Testis (tissue), 3 donors: ENCODE results near the gene GPR31. TPM values are rescaled to one million over a fixed set of nuclear protein-coding genes. Genes with fewer than 3 reads are reported as not detected.
"Not testable (repeated sequence)": the region's sequence is repeated elsewhere in the genome, so short reads cannot be mapped to it uniquely, and the experiment has no call there.

Experiments
- DNase-seq: peaks from one replicate; pipeline ENCODE4 v3.0.0-alpha.2; 2019
- H3K27ac ChIP-seq, 2 donors: fragments of 200-600 bp; sonication (generic); one replicate each; pipeline ENCODE4 v1.5.1; 2019
- H3K27me3 ChIP-seq: fragments of 200-600 bp; sonication (generic); one replicate; pipeline ENCODE4 v1.5.1; 2019
- H3K36me3 ChIP-seq: fragments of 200-600 bp; sonication (generic); one replicate; pipeline ENCODE4 v1.5.1; 2017; ENCODE audit warnings: low read depth; ENCODE audit errors: missing control alignments
- H3K4me1 ChIP-seq: fragments of 200-600 bp; sonication (generic); one replicate; pipeline ENCODE4 v1.5.1; 2019
- H3K4me3 ChIP-seq, 2 donors: fragments of 200-600 bp; sonication (generic); one replicate each; pipeline ENCODE4 v1.5.1; 2017 to 2019
- H3K9me3 ChIP-seq: fragments of 200-600 bp; sonication (generic); one replicate; pipeline ENCODE4 v1.5.1; 2017
- CTCF ChIP-seq, 3 experiments: fragments of 450-650 bp in 2 of 3; fragments of 200-600 bp in 1 of 3; sonication (generic) in 1 of 3; IDR thresholded peaks; one replicate each; pipeline ENCODE4 v1.5.1; 2016 to 2019; ENCODE audit warnings: antibody characterized with exemption in 3 of 3, mild to moderate bottlenecking in 2 of 3, moderate library complexity in 1 of 3
- POLR2A ChIP-seq: fragments of 450-650 bp; IDR thresholded peaks from one replicate; pipeline ENCODE4 v1.6.1; 2017; ENCODE audit warnings: antibody characterized with exemption, mild to moderate bottlenecking, moderate library complexity
- WGBS, 2 donors: methylation state at CpG; one replicate each; pipeline ENCODE4 v1.1.5; 2018; 5-methylcytosine and 5-hydroxymethylcytosine counted together
- intact Hi-C: fragments of 100-400 bp; cut with DNase I; formaldehyde crosslinking; loops from one replicate; pipeline ENCODE4 v1.15.1; 2023; ENCODE audit warnings: low total_unique reads
- polyA plus RNA-seq: library from polyadenylated mRNA; stranded (reverse); fragments of 350-450 nt; fragmentation: Illumina TruSeq; extraction: RNeasy Lipid Tissue Mini Kit (QIAGEN cat#74804); gene quantifications from one replicate; pipeline ENCODE4 v1.2.3, GENCODE V29; 2014; ENCODE audit warnings: low read depth, low replicate concordance; ENCODE audit not compliant: insufficient read depth
- total RNA-seq, 2 donors: library from RNA; depleted of rRNA; stranded (reverse); fragments of >200 nt; gene quantifications; one replicate each; pipeline ENCODE4 v1.2.3, GENCODE V29; 2016

GPR31 gene
- total and polyA plus RNA-seq, 3 donors from 2014 or later: 0.19 to 0.71 (median 0.20) TPM

- H3K36me3 ChIP-seq: no peaks in the 10 kb centered on the region
- intact Hi-C loops: no loop called here
- H3K9me3 ChIP-seq: no peaks in the 10 kb centered on the region
- H3K4me1 ChIP-seq: no peaks in the 10 kb centered on the region
- no peaks in the 10 kb centered on the region for H3K27me3 ChIP-seq
- no peak overlapping the region for H3K4me3 ChIP-seq
- 91 to 98% methylated on average over 14 of the region's 14 CpGs for WGBS, 2 donors
- no peak for DNase-seq
- TF ChIP-seq POLR2A: no peak
- no peak for TF ChIP-seq CTCF (IDR thresholded peaks at IDR 0.05)
- H3K27ac ChIP-seq: no peak overlapping the region
Measured at GRCh38 chr6:167200806-167201205, 43.0 kb upstream of the GPR31 start.

DNA sequence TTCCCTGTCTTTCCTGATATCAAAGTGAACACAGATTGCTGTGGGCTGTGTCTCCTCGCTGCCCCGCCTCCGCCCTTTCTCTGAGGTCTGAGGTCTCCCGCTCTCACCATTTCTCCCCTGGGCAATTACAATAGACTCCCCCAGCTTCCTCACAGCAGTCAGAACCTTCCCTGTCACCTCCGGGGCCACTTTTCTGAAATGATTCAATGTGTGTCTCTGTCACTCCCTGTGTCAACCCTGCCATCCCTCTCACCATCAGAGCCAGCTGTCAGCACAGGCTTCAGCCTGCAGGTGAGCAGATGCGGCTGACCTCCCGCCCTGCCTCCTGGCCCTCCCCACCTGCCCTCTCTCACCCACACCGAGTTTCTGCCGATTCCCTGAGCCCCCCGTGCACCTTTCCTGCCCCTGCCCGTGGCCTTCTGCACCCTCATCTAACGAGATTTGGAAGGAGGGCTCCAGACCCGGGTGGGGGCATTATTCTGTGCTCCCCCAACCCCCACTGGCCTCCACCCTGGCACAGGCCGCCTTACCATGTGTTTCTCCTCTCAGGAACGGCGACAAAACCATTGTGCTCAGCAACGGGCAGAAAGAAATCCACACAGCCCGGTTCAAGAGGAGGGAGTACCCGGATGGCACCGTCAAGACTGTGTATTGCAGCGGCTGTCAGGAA lies 38.3 kb upstream of the GPR31 start:
- H3K9me3 ChIP-seq, H3K36me3 ChIP-seq, DNase-seq, H3K4me3 ChIP-seq, H3K27ac ChIP-seq, H3K27me3 ChIP-seq, intact Hi-C loops, H3K4me1 ChIP-seq: not testable (repeated sequence)
- 61 to 66% methylated on average over 5 to 13 of the region's 21 CpGs for WGBS, 2 donors

DNA sequence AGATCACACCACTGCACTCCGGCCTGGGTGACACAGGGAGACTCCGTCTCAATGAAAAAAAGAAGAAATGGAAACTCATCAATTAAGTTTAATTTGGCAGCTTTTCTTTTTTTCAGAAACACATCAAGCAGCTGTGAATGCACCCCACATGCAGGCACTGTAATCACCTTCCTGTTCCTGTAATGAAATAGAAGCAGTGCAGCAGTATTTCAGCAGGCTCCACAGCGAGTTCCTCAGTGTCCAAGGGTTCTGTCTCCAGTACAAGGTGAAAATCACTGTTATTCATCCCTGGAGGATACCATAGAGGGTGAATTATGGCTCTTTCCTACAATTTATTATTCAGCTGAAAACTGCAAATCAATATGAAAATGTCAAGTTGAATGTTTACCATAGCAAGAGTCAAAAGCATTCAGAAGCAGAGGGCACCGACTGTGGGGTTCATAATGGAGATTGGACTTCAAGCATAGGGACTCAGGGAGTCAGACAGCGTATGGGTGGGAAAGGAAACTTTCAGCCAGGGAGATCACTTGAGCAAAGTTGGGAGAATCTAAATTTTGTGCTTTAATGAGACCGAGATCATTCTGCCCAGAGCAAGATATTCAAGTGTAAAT lies 35.8 kb upstream of the GPR31 start:
- DNase-seq, H3K4me1 ChIP-seq, H3K36me3 ChIP-seq, H3K4me3 ChIP-seq, intact Hi-C loops, H3K27me3 ChIP-seq, H3K9me3 ChIP-seq, H3K27ac ChIP-seq: not testable (repeated sequence)
- WGBS, 2 donors: 70 to 78% methylated on average over 5 to 6 of the region's 6 CpGs

GRCh38 chr6:167191043-167191583 lies 33.3 kb upstream of the GPR31 start:
- DNase-seq, intact Hi-C loops: not testable (repeated sequence)

DNA sequence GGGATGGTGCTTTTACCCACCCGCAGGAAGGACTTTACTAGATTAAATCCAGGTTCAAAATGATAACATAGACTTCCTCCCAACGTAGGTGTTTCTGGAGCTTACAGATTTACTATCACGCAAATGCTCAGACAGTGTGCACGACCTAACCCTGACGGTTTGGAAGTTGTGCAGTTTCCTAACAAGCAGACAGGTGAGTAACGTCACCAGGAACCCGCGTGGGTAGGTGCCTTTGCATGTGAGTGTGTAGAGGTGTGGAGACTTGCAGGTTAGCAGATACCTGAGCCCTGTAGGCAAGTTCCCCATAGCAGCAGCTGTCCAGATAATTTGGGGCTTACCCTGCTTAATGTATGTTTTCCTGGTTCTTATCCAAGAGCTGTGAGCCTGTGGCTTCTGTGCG lies 29.5 kb upstream of the GPR31 start:
- WGBS, 2 donors: 74 to 80% methylated on average over 8 to 9 of the region's 9 CpGs
- H3K4me3 ChIP-seq, intact Hi-C loops: not testable (repeated sequence)

More at GRCh38 chr6:167191043-167191583, 33.3 kb upstream of the GPR31 start:
- not testable (repeated sequence) for H3K27ac ChIP-seq, H3K9me3 ChIP-seq, H3K4me1 ChIP-seq, H3K27me3 ChIP-seq, H3K36me3 ChIP-seq, H3K4me3 ChIP-seq
- WGBS, 2 donors: 95% methylated on average over 8 of the region's 8 CpGs

DNA sequence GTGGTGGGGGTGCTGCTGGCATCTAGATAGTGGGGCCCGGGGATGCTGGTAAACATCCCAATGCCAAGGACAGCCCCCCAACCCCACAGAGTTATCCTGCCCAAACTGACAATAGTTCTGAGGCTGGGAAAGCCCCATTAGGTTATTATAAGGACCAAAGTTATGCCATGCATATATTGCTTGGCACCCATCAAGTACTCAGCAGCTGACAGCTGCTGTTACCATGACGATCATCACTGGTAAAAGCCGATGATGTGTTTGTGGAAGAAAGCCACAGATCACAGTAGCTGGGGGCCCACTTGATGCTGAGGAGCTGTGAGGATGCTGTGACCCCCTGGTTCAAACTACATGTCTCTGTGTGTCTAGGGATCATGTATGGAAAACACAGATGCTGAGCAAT lies 27.3 kb upstream of the GPR31 start:
- H3K27me3 ChIP-seq, H3K4me3 ChIP-seq, H3K27ac ChIP-seq, H3K9me3 ChIP-seq, DNase-seq, H3K36me3 ChIP-seq, intact Hi-C loops, H3K4me1 ChIP-seq: not testable (repeated sequence)
- WGBS, 2 donors: 85 to 86% methylated on average over 1 to 3 of the region's 3 CpGs

More for the DNA sequence above, 29.5 kb upstream of the GPR31 start:
- not testable (repeated sequence) for H3K4me1 ChIP-seq, H3K36me3 ChIP-seq, DNase-seq, H3K27me3 ChIP-seq, H3K27ac ChIP-seq, H3K9me3 ChIP-seq

- intact Hi-C loops, H3K27ac ChIP-seq, H3K36me3 ChIP-seq, H3K4me3 ChIP-seq, H3K27me3 ChIP-seq, H3K9me3 ChIP-seq, DNase-seq, H3K4me1 ChIP-seq: not testable (repeated sequence)
- 13 to 20% methylated on average over 4 of the region's 8 CpGs for WGBS, 2 donors
- TF ChIP-seq CTCF (IDR thresholded peaks at IDR 0.05): peak in 1 of 3 experiments; percentile 15
Measured at GRCh38 chr6:167182913-167183314, 25.1 kb upstream of the GPR31 start.

- H3K4me1 ChIP-seq, H3K9me3 ChIP-seq, H3K27me3 ChIP-seq, H3K27ac ChIP-seq, intact Hi-C loops, DNase-seq, H3K36me3 ChIP-seq, H3K4me3 ChIP-seq: not testable (repeated sequence)
- no CpG with 5 or more reads among the region's 6 CpGs for WGBS, 2 donors
Measured at GRCh38 chr6:167181351-167181750, 23.6 kb upstream of the GPR31 start.

DNA sequence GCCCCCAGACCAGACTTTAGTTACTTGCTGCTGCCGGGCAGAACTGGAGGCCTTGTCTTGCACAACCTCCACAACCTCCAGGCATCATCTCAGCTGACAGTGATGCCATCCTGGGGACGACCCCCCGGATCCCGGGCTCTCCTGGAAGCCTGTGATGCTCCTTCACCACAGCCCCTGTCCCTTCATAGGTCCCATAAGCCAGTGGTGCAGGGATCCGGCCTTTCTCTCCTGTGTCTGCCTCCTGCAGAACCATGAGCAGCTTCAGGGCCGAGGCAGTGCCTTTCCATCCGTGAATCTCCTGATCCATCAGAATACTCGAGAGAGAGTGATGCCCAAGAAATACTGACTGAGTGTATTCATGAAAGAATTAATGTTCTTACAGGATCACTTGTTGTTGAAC lies 22.3 kb upstream of the GPR31 start:
- intact Hi-C loops, DNase-seq, H3K4me1 ChIP-seq, H3K36me3 ChIP-seq, H3K9me3 ChIP-seq, H3K4me3 ChIP-seq, H3K27ac ChIP-seq, H3K27me3 ChIP-seq: not testable (repeated sequence)
- 90 to 100% methylated on average over 1 to 5 of the region's 8 CpGs for WGBS, 2 donors
